Stomach (tissue), 9 donors: Measurements from ENCODE around the gene SAPCD2. TPM values are rescaled to one million over a fixed set of nuclear protein-coding genes. Genes with fewer than 3 reads are reported as not detected.
A peak's percentile ranks its signal among the peaks of the same experiment; 100 is the strongest.

ENCODE experiments used
- DNase-seq, 2 donors: peaks; one replicate each; pipeline versions ENCODE4 v3.0.0 to v3.0.0-alpha.2; 2013 to 2019
- H3K27ac ChIP-seq, 5 donors: fragments of 200-600 bp in 4 of 5; sonication (generic) in 4 of 5; one replicate each; pipeline ENCODE4 v1.5.1; 2013 to 2019; ENCODE audit warnings: mild to moderate bottlenecking in 1 of 5, moderate library complexity in 1 of 5
- H3K27me3 ChIP-seq, 3 donors: fragments of 200-600 bp; sonication (generic); one replicate each; pipeline ENCODE4 v1.5.1; 2017 to 2019; ENCODE audit warnings: mixed run types in 1 of 3
- H3K36me3 ChIP-seq, 4 donors: fragments of 200-600 bp; sonication (generic); 1 replicate in 3 of 4; 2 replicates in 1 of 4; pipeline ENCODE4 v1.5.1; 2016 to 2019
- H3K4me1 ChIP-seq, 4 donors: fragments of 200-600 bp; sonication (generic); one replicate each; pipeline ENCODE4 v1.5.1; 2016 to 2019
- H3K4me3 ChIP-seq, 4 donors: fragments of 200-600 bp; sonication (generic) in 3 of 4; one replicate each; pipeline ENCODE4 v1.5.1; 2016 to 2019; ENCODE audit warnings: mild to moderate bottlenecking in 1 of 4
- H3K9me3 ChIP-seq, 4 donors: fragments of 200-600 bp; sonication (generic); one replicate each; pipeline ENCODE4 v1.5.1; 2016 to 2019
- CTCF ChIP-seq, 7 experiments: fragments of 450-650 bp in 4 of 7; fragments of 200-600 bp in 3 of 7; sonication (generic) in 3 of 7; IDR thresholded peaks; one replicate each; pipeline ENCODE4 v1.5.1; 2016 to 2019; ENCODE audit warnings: antibody characterized with exemption in 7 of 7, control low read depth in 2 of 7, mild to moderate bottlenecking in 1 of 7
- EP300 ChIP-seq: sonication (generic); formaldehyde crosslinking; IDR thresholded peaks from one replicate; pipeline ENCODE4 v1.6.1; 2017; ENCODE audit warnings: antibody characterized with exemption
- POLR2A ChIP-seq, 4 donors: fragments of 450-650 bp; IDR thresholded peaks; one replicate each; pipeline ENCODE4 v1.6.1; 2016; ENCODE audit warnings: antibody characterized with exemption in 4 of 4, control low read depth in 2 of 4, mild to moderate bottlenecking in 1 of 4, moderate library complexity in 1 of 4
- POLR2AphosphoS5 ChIP-seq, 3 donors: sonication (generic); formaldehyde crosslinking; IDR thresholded peaks; one replicate each; pipeline ENCODE4 v1.6.1; 2016; ENCODE audit warnings: antibody characterized with exemption in 3 of 3
- WGBS, 5 donors: extraction: QIAGEN DNeasy Blood & Tissue Kit in 3 of 5; methylation state at CpG; one replicate each; pipeline versions ENCODE4 v1.1.5 to v1.1.7; 2013 to 2018; 5-methylcytosine and 5-hydroxymethylcytosine counted together
- intact Hi-C: fragments of 100-400 bp; cut with DNase I; formaldehyde crosslinking; loops from one replicate; pipeline ENCODE4 v1.15.1; 2023; ENCODE audit warnings: low total_unique reads
- polyA plus RNA-seq, 3 donors: library from polyadenylated mRNA; stranded (reverse); fragments of 200-250 nt; gene quantifications; one replicate each; pipeline ENCODE4 v1.2.3, GENCODE V29; 2013
- total RNA-seq, 5 donors: library from RNA; depleted of rRNA; stranded (reverse); fragments of >200 nt; gene quantifications; one replicate each; pipeline versions ENCODE4 v1.1.0 to v1.2.3, GENCODE V29; 2014 to 2016
- donor health status: healthy with polysubstance abuse.
- donor health status: Bipolar disorder and iron deficiency.
- donor health status: healthy.

SAPCD2 gene
- total and polyA plus RNA-seq, 8 donors = 1.7 to 84.9 (median 3.8) TPM; not detected in 1

- H3K27ac ChIP-seq = no peak overlapping the region
- TF ChIP-seq CTCF (IDR thresholded peaks at IDR 0.05) (no peak), POLR2AphosphoS5 (IDR thresholded peaks at IDR 0.05) (no peak), POLR2A (IDR thresholded peaks at IDR 0.05) (no peak), EP300 (no peak)
- WGBS, 5 donors = 28 to 58% (median 35%) methylated on average over 30 to 64 of the region's 66 CpGs
- H3K27me3 ChIP-seq = peaks cover 0 to 28% (median 0%) of the 10 kb centered on the region in 3 donors
- H3K9me3 ChIP-seq = no peaks in the 10 kb centered on the region
- peaks cover 3 to 48% (median 46%) of the 10 kb centered on the region in 4 donors for H3K36me3 ChIP-seq
- intact Hi-C loops = loop anchor here (10.0 kb wide), 1 partner anchor 71 kb away; the partner anchor contains the start of genes ANAPC2 and SSNA1
- peaks cover 8 to 26% (median 22%) of the 10 kb centered on the region in 4 donors for H3K4me1 ChIP-seq
- peak overlapping the region; percentile 76 to 83 (median 78) for H3K4me3 ChIP-seq
- DNase-seq = peak in 1 of 2 donors; percentile 52
Measured at GRCh38 chr9:137113385-137114159, 43.2 kb upstream of the SAPCD2 start.

- peaks cover 8 to 56% (median 54%) of the 10 kb centered on the region in 4 donors for H3K36me3 ChIP-seq
- DNase-seq = no peak
Measured at GRCh38 chr9:137112564-137113384, 42.4 kb upstream of the SAPCD2 start.

GRCh38 chr9:137111788-137112563 is 41.6 kb upstream of the SAPCD2 start:
- no peak overlapping the region for H3K27ac ChIP-seq
- H3K4me3 ChIP-seq = no peak overlapping the region
- peaks cover 0 to 22% (median 0%) of the 10 kb centered on the region in 3 donors for H3K27me3 ChIP-seq
- intact Hi-C loops = loop anchor here (10.0 kb wide), 1 partner anchor 73 kb away; the partner anchor contains the start of genes ANAPC2 and SSNA1
- WGBS, 5 donors = 83 to 92% (median 86%) methylated on average over 21 to 35 of the region's 35 CpGs
- H3K9me3 ChIP-seq = no peaks in the 10 kb centered on the region
- H3K4me1 ChIP-seq = peaks cover 8 to 26% (median 22%) of the 10 kb centered on the region in 4 donors
- TF ChIP-seq POLR2A (IDR thresholded peaks at IDR 0.05) = no peak
- no peak for TF ChIP-seq CTCF (IDR thresholded peaks at IDR 0.05)
- TF ChIP-seq EP300 = no peak
- no peak for TF ChIP-seq POLR2AphosphoS5 (IDR thresholded peaks at IDR 0.05)
- peaks cover 16 to 64% (median 62%) of the 10 kb centered on the region in 4 donors for H3K36me3 ChIP-seq
- DNase-seq = no peak

More at GRCh38 chr9:137112564-137113384, 42.4 kb upstream of the SAPCD2 start:
- no peak for TF ChIP-seq EP300
- no peak for TF ChIP-seq POLR2AphosphoS5 (IDR thresholded peaks at IDR 0.05)
- no peak for TF ChIP-seq CTCF (IDR thresholded peaks at IDR 0.05)
- no peak for TF ChIP-seq POLR2A (IDR thresholded peaks at IDR 0.05)
- Histone ChIP-seq H3K4me3 (peak overlapping the region in 1 of 4 donors; percentile 80), H3K27ac (no peak overlapping the region), H3K9me3 (no peaks in the 10 kb centered on the region), H3K27me3 (peaks cover 0 to 28% (median 0%) of the 10 kb centered on the region in 3 donors), H3K4me1 (peaks cover 8 to 26% (median 22%) of the 10 kb centered on the region in 4 donors)
- intact Hi-C loops = loop anchor here (10.0 kb wide), 1 partner anchor 72 kb away; the partner anchor contains the start of genes ANAPC2 and SSNA1
- WGBS, 5 donors = 95 to 97% (median 96%) methylated on average over 30 to 42 of the region's 42 CpGs
